Stimulated activated CD8-positive, alpha-beta memory T cell treated with anti-CD3 and anti-CD28 coated beads, Interleukin-2, amount 100 ng/mL, for 1 hour (primary cell): Measurements from ENCODE around the gene APCDD1L.

ENCODE experiments used
- DNase-seq, 2 donors: peaks; one replicate each; pipeline ENCODE4 v3.0.0-alpha.2; 2020; ENCODE audit warnings: low read depth in 2 of 2

Gene APCDD1L

DNA sequence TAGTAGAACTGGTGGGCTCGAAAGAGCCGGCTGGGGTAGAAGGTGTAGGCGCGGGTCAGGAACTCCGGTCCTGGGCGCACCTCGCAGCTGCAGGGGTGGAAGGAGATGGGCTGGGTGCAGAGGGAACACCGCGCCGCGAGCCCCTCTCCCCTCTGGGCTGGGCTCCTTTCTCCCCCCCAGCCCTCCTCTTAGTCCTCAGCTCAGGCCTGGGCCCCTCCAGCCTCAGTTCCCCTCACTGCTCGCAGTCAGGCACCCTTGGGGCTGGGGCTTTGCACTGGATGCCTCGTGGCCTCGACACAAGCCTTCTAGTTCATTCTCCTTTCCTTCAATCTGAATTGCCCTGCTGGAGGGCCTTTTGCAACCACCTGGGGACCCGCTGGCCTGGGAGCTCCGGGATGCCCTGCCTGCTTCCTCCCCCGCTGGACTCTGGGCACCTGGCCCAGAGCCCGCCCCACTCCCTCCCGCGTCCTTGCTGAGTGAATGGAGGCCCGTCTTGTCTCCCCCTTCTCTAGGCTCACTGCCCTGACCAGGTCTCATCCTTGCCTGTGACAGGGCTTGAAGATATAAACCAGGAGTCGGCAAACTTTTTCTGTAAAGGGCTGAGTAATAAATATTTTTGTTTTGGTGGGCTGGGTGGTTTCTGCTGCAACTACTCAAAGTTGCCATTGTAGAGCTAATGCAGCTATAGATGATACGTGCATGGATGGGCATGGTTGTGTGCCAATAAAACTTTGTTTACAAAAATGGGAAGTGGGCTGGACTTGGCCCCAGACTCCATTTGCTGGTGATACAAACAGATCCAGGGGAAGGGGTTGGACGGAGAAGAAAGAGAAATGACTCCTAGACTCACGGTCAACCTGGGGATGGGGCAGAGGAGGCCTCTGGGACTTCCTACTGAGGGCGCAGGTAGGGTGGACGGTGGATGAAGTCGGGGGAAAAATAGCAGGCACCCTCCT, 47.3 kb downstream of the APCDD1L start:
- DNase-seq = no peak

DNA sequence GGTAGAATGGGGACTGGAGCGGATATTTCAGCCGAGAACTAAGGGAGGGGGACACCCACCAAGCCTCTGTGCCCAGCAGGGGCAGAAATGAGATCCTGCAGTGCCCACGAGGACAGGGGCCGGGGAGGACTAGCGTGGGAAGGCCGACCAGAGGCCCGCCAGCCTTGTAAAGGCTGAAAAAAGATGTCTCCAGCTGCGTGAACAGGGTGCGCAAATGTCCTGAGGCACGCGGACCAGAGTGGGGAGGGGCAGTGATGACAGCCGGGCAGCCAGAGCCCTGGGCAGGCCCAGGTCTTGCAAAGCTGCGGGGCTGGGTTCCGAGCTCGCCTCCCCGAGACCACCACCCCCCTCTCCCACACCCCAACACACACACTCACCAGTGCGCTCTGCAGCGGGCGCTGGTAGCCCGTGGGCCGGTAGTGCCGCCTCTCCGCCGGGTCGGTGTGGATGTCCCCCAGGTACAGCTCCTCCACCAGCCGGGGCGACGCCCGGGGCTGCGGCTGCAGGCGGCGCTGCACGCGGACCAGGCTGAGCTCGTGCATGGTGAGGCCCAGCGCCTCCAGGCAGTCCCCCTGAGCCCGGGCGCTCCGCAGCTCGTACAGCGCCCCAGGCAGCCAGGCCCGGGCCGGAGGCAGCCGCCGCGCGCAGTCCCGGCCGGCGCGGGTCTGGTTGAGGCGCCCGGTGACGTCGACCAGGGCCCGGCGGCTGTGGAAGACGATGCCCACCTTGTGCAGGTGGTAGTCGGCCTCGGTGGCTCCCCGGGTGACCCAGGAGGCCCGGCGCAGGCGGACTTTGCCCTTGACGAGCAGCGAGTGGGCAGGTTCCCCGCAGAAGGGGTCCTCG, 48.2 kb downstream of the APCDD1L start:
- DNase-seq = no peak

DNA sequence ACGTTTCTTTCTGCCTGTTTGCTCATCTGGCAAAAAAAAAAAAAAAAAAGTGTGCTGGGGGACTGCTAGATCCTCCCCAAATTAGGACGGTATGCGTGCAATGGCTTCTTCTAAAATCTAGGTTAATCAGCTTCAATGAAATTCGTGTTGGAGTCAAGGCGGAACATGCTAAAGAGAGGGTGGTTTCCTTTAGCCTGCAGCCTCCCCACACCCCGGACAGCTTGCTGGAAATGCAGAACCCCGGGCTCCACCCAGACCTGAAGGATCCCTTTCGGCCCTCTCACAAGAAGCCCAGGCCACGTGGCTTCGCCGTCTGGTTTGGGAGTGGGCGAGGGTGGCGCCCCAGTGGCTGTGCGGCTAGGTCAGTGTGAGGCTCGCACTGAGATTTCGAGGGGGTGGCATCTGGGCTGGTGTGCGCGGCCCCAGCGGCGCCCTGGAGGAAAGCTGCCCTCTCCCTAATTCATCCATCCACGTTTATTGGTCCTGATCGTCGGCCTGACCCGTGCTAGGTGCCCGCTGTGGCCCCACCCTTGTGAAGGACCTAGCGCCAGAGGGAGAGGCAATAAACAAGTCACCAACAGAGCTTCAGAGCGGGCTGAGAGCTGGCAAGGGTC, 49.0 kb downstream of the APCDD1L start:
- DNase-seq = no peak

DNA sequence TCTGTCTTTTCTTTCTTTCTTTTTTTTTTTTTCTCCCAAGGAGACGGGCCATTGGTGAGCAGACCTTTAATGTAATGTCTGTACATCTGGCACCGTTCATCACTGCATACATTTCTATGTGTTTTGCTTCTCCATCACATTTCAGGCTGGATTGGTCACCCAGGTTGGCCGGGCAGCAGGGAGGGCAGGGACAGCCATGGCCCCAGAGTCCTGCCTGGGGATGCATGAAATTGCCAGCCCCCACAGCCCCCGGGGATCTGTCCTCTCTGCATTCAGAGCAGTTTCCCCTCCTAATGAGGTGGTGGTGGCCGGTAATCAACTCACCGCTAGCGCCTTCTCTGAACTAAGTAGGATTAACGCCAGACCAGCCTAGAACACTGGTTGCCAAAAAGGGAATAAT, 50.4 kb downstream of the APCDD1L start:
- DNase-seq = no peak

DNA sequence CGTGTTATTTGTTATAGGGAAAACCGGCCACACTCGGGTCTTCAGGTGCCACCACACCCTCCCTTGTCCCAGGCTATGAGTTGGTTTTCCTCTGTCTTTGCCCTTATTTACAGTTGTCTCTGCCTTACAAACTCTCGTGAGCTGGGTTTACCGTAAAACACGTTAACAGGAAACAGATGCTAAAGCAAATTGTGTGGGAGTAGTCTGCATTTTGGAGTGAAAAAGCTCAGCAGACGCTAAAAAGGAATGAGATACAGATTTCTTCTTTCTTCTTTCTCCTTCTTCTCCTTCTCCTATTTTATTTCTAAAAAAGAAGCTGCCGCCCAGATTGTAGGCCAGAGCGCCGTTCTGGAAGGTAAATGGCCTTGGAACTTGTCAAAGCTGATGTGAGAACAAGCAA, 51.9 kb downstream of the APCDD1L start:
- no peak for DNase-seq

DNA sequence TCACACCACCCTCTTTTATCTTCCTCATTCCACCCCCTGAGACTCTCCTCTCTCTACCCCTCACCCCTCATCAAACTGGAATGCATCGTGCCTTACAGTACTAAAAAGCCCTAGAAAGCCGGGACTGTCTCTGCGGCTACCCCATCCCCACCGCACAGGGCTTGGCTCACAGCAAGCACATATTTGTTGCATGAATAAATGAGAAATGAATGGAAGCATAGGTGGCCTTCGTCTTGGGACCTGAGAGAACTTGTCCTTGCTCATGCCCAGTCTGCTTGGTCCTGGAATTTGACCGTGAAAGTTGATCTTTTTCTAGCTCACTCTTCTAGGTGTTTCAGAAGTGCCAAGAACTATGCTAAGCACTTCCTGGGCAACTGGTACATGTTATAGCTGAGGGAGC, 53.3 kb downstream of the APCDD1L start:
- DNase-seq = no peak

DNA sequence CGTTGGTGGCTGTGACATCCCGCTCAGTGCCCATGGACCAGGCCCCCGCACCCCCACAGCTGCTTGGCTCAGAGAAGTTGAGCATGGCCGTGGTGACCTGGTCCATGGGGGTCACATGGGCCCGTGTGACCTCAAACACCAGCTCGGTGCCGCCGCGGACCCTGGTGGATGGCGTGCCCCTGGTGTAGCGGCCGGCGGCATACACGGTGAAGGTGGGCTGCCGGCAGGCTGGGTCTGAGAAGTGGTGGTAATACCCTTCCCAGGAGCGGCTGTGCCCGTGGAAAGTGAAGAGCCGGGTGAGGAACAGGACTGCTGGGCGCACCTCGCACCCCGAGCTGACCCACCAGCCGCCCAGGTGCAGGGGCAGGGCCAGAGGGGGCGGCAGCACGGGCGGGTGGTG, 54.1 kb downstream of the APCDD1L start:
- DNase-seq = no peak

DNA sequence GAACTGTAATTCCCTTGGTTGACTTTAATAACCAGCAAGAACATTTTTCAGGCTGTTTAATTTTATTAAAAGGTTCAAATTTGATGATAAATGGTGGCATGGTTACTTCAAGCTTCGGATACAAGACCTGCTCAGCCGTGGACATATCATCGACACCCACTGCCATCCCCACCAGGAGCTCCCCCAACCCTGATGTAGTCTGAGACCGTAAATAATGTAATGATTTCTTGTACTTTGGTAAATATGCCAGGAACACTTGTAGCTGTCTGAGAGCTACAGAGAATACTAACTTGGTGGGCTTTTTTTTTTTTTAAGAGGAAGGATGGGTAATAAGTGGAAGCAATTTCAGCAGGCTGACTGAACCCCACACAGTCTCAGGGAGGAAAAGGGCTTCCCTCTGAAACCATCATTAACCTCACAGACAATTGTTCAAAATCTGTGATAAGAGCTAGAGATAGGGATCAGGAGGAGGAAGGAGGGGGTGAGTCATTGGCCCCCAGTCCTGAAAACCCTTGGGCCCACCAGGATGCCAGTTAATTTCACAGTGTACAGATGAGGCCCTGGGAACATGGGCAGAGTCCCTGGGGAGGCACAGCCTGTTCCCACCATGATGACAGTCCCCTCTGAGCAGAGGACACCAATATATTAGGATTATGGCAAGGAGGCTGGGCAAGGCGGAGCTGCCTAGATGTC, 56.0 kb downstream of the APCDD1L start:
- DNase-seq = no peak

DNA sequence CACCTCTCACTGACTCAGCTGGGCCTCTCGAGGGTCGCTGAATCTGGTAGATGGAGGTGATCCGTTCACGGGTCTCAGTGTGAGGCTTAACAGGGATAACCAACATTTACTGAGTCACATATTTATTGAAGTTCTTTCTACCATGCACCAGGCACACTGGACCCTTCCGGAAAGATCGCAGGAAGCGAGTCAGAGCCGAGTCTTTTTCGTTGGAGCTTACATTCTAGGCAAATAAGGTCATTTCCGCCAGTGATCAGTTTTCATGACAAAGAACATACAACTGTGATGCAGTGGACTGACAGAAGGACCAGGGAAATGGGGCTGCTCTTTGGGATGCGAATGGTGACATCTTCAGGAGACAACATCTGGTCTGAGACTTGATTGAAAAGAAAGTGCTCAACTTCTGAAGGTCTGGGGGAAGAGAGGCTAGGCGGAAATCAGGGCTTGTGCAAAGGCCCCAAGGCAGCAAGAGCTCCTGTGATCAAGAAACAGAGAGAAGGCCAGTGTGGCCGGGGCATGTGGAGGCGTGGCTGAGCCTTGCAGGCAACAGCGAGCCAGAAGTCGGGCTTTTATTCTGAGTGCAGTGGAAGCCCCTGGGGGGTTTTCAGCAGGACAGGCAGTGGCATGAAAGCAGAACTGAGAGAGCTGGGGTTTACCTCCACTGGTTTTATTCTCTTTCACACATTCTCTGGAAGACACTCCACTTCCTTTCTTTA, 56.7 kb downstream of the APCDD1L start:
- no peak for DNase-seq

DNA sequence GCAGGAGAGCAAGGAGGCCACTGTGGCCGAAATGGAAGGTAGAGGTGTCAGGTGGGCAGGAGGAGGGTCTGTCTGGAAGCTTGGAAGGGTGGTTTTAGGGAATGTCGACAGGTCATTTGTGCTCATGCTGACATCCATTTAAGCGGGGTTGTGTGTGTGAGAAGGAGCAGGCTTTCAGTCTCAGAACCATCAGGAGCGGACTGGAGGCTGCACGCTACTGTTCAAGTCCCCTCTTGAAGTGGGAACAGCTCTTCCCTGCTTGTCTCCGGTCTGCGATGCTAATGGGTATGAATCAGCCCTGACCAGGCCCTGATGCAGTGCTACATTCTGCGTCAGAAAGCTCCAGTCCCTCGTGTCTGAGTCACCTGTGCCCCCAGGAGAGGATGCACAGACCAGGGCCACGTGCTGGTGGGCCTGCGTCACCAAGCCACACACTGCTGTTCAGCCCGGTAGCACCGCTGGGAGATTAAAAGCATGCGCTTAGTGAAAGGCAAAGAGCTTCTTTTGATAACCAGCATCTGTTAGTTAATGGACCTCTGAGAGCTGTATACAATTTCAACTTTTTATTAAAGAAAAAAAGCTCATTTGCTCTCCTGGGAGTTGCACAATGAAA, 58.0 kb downstream of the APCDD1L start:
- DNase-seq = no peak

DNA sequence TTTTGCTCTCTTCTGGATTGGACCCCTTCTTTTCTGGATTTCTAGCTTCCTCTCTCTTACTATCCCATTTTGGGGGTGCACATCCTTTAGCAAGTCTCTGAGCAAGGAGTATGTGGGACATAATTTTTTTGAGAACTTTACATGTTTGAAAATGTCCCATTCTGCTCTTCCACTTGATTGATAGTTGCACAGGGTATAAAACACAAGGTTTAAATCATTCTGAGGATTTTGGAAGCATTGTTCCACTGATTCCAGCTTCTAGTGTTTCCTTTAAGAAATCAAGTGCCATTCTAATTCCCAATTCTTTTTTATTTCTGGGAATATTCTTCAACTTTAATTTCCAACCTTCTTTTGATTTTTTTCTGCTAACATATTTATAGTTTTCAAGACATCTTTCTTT, 60.7 kb downstream of the APCDD1L start:
- no peak for DNase-seq

DNA sequence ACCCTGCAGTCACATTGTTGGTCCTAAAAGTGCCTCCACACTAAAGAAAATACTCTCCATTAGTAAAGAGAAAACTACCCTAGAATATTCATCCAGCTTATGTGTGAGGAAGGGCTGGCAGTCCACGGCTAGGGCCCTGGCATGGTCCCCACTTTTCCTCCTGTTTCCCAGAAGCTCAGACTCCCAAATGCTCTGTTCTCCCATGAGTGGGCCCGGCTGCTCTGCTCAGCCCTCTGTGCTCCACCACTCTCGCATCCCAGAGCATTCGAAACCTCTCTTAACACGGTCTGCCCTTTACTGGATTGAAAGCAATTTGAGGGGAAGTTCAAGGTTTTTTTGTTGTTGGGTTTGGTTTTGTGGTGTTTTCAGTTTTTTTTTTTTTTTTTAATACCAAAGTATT, 61.8 kb downstream of the APCDD1L start:
- DNase-seq = no peak

DNA sequence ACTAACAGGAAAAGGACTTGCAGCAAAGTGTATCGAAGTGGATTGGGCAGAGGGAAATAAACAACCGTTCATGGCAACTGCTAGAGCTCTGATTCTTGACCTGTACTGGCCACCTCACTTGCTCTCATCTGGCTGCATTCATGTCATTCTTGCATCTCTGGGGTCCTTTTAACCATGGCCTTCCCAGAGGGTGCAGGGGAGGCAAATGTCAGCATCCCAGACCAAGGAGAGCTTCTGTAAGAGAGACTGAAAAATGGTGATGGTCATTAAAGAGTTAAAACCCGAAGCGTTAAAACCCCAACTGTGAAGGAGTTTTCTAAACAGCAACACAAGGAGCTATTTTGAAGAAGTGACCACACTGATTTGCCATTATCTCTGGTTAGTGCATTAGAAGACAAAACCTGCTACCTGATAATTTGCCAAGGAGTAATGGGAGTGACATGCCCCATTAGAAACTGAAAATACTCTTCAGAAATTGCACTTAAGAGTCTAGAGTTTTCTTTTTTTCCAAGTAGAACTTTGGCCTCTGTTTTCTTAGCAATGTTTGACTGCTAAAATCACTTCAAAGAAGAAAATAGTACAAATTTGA, 62.4 kb downstream of the APCDD1L start:
- no peak for DNase-seq

DNA sequence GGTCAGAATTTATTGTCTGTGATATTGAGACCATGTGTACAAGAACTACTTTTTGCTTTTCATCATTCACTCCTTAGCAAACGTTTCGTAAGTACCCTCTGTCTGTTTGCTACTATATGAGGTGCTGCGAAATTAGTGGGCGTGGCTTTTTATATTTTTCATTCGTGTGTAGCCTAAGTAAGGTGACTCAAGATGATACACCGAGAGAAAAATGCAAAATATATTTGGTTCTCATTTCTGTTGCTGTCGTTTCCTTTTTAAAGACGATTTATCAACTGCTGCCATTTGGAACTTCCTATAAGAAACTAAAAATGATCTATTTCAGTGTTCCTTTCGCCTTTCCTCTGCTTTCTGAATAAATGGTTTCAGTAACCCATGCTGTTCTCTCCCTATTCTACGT, 64.9 kb downstream of the APCDD1L start:
- DNase-seq = no peak

DNA sequence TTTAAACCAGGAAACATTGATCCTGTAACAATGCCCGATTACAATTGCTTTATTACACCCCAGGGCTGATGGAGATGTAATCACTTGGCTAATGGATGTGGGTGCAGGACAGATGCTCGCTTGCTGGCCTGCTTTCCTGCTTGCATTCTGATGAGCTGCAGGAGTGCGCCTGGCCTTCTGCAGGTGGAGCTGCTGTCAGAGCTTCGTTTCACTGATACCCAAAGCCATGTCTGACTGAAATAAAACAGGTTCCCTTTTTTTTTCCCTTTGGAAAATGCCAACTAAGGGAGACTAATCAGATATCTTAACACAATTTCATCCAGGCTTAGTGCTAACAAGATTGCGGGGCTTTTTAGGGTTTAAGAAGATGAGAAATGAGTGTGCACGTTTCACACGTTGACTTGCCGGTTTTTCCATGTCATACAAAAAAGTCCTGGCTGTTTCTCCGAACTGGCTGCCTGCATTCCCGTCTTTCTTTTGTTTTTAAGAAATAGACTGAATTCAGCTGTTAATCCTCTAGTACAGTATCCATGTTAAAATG, 65.4 kb downstream of the APCDD1L start:
- DNase-seq = no peak

DNA sequence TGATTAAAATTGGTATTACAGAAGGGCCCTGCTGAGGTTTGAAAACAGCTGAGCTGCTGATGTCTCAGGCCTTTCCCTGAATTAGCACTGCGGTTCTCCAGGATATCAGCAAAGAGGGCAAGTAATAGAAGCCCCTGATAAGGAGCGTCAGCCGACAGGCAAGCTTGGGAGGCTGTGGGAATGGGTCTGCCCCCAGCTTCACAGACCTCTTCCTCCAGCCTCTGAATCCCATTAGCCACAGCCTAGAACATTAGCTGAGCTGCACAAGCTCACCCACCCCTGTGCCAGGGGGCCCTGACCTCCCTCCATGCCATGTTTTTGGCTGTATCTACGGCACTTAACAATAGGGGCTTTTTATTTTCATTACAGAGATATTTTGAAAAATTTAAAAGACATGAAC, 66.2 kb downstream of the APCDD1L start:
- DNase-seq = no peak

DNA sequence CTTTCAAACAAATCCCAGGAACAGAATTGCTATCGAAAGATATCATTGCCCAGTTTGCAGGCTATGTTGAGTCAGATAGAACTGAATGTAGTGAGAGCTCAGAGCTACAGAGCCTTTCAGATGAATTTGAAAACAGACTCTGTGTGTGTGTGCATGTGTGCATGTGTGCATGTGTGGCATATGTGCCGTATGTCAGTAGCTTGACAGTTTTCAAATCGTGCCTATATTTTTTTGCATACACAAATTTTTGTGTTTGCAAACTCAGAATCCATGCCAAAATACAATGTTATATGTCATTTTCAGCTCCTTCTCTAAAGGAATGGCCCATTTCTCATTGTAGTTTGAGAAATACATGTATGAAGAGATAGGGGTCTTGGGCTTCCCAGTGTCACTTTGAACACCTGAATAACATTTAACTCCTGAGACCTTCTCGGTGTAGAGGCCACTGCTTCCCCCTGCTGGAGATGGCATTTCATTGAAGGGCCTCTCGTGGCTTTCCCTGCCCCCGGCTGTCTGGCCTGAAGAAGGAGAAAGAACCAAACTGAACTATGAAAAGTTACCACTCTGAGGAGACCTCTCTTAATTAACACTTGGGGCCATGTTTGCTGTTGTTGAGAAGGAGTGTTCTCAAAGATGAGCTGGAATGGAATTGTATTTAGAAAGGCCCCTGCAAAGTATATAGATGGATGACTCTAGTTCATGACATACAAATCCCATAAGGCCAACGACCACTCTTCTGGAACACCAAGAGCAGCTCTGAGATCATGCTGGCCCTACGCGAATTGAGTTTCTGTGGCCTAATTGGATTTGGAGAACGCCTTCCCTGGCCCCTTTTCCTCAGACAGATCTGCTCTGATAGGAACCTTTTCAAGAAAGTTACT, 67.4 kb downstream of the APCDD1L start:
- DNase-seq = peak; percentile 4 to 26

DNA sequence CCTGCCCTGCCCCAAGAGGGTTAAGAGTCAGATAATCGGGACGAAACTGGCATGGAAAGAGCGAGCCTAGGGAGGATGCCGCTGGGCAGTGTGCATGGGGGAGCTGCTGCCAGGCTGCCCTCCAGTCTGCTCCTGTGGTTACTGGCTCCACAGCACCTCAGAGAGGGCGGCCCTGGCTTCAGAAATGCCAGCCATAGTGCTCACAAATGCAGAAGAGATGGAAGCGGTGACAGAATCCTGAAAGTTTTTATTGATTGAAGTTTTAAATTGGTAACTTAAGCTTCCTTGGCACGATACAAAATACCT, 68.3 kb downstream of the APCDD1L start:
- no peak for DNase-seq

DNA sequence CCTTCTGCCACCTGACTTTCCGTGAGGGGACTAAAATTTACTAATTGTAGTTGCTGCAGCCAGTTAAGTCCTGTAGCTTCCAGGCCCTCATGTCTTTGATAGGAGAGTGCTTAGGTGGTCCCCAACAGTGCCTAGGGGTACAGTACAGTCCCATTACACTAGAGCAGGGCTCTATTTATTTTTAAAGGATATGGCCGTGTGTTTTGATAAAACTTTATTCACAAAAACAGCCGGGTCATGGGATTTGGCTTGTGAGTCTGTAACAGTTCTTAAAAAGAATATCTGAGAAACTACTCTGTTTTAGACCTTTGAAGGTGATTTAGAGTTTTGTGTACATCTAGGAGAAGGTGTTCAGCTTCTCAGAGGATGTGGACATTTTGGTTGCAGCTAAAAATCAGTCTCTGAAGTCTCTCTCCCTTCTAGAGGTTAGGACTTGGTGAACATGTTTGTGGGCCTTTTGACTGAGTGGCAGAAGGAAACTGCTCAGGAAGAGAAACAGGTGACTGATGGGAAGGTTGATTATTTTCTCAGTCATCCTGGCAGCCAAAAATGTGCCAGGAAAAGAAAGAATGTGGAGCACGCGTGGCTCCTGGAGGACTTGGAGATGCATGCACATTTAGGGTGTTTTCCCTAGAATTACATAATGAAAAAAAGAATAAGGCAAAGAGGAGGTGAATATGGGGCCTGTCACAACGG, 68.8 kb downstream of the APCDD1L start:
- no peak for DNase-seq
